Stimulated activated CD4-positive, alpha-beta T cell treated with anti-CD3 and anti-CD28 coated beads, Interleukin-4, amount 100 ng/mL, for 4 hours (primary cell): ENCODE data around the gene KLF11.
"Not testable (repeated sequence)": the region's sequence is repeated elsewhere in the genome, so short reads cannot be mapped to it uniquely, and the experiment has no call there.

Source experiments
- DNase-seq, 2 experiments: peaks; one replicate each; pipeline ENCODE4 v3.0.0-alpha.2; 2020

Gene KLF11

GRCh38 chr2:10027660-10028330 is 15.6 kb upstream of the KLF11 start:
- DNase-seq, result no peak

DNA sequence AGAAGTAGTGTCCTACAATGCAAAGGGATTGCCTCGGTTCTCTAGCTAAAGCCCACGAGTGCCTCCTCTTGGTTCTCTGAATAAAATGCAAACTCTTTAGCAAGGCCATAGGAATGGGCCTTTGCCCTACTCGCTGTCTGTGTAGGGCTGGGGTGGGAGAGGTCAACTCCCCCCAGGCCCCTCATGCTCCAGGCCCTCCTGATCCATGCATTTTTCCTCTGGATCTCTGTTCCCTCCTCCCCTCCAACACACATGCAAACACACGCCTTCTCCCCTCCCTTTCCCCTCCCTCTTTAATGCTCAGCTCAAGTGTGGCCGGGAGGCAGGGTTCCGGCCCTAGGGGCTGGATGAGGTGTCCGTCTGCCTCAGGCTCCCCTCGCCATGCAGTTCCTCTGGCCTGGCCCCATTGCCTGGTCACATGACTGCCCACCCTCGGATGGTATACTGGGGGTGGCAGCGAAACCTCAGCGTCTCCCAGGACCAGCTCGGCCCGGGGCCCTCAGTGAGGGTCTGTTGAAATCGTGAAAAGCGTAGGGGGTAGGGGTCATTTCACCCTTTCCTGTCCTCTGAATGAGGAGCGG is 14.9 kb upstream of the KLF11 start:
- no peak for DNase-seq

GRCh38 chr2:10028988-10029874 is 14.1 kb upstream of the KLF11 start:
- DNase-seq, result peak; percentile 24 to 59

DNA sequence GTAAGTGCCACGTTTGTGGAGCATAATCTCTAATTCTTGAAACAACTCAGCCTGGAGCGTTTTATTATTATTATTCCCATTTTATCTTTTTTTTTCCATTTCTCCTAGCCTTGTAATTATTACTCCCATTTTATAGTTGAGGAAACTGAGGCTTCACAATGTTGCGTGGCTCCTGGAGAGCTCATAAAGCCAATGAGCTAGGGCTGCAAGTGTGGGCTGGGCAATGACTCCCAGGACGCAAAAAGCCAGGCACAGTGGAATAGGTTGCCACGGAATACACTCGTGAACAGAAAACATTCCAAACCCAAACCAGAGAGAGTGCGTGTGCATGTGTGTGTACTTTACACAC is 13.5 kb upstream of the KLF11 start:
- no peak for DNase-seq

DNA sequence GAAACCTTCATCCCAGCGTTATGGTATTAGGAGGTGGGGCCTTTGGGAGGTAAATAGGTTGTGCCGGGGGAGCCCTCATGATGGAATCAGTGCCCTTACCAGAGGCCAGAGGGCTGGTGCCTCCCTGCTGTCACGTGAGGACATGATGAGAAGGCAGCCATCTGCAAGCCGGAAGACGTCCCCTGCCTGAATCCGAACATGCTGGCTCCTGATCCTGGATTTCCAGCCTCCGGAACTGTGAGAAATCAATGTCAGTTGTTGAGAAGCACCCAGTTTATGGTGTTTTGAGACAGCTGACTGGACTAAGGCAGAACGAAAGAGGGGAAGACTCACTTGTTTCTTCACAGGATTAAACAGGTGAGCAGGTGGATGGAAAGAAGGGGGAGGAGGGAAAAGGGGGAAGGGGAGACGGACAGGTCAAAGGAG is 13.0 kb upstream of the KLF11 start:
- DNase-seq, result no peak

GRCh38 chr2:10030798-10031197 is 12.6 kb upstream of the KLF11 start:
- not testable (repeated sequence) for DNase-seq

DNA sequence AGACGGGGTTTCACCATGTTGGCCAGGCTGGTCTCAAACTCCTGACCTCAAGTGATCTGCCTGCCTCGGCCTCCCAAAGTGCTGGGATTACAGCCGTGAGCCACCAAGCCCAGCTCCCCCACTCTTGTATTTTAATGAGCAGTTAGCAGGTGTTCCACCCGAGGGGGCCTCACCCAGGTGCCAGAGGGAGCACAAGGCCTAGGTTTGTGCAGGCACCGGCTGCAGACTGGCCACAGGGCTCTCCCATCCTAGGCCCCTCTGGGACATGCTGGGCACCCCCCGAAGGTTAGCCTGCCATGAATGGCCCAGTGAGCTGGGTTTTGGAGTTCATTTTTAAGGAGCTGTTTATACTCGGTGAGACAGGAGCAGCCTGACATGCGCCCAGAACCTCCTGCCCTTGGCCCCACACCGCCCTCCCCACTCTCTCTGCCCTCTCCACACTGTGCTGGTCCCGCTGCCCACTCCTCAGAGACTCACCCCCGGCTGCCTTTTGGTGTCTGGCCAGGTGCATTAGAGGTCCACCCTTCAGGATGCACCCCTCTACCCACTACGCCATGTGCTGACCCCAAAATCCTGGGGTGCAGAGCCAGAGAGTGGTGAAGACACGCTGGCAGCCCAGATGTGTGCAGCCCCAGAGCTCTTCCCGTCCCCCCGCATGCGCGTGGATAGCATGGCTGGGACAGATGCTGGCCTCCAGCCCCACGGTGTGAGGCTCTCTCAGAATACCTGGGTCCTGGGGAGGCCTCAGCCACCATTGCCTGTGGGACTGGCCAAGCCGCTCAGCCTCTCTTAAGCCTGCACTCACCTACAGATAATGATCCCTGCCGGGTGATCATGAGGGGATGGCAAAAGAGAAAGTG is 11.2 kb upstream of the KLF11 start:
- DNase-seq, result no peak

DNA sequence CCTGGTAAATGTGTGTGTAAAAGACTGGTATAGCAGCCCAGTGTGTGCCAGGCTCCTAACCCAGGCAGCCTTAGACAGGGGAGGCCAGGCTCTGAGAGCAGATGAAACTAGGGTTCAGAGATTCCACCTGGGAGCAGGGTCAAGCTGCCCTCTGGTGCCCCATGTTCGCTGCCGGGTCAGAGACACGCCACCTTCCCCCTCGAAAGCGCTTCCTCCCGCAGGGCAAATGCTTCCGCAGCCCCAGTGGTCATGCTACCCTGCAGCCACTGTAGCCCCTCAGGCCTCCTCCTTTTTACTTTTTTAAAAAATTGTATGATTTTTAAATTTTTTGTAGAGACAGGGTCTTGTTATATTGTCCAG is 10.6 kb upstream of the KLF11 start:
- DNase-seq, result no peak

- DNase-seq, result no peak
These were observed 9.9 kb upstream of the KLF11 start for GRCh38 chr2:10033251-10034006.

- no peak for DNase-seq
These were observed 8.9 kb upstream of the KLF11 start for GRCh38 chr2:10034333-10035052.

GRCh38 chr2:10035053-10035422 is 8.3 kb upstream of the KLF11 start:
- DNase-seq, result no peak

GRCh38 chr2:10035633-10036032 is 7.7 kb upstream of the KLF11 start:
- DNase-seq, result no peak

DNA sequence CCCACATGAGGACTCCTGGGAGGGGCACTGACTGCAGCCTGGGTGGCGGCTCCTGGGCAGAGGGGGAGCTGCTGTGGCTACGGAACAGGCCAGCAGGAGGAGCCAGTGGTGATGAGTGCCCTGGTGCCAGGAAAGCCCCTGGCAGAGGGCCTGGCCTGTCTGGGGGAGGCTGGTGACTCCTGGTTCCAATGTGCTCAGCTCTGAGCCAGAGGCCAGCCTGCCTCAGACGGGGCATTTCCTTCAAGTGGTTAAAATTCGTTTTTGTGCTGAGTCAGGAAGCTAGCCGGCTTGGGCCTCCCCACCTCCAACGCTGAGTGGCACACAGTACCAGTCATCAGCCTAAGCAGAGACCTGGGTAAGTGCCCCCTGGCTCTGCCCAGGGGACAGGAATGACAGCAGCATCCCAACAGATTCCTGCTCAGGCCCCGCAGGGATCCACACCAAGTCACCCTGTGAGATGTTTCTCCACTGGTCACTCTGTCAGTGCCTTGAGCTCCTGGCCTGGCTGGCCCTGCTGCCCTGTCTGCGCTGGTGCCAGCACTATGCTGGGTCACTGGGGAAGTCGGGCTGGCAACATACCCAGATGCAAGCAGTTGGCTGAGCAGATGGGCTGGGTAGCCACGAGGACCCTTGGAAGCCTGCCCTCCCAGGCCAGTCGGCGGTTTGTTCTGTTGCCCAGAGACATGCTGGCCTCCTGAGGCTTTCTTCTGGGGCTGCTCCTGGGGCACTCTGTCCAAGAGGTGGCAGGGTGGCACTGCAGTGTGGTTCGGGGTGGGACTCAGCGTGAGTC is 7.1 kb upstream of the KLF11 start:
- DNase-seq, result peak; percentile 18 to 37

DNA sequence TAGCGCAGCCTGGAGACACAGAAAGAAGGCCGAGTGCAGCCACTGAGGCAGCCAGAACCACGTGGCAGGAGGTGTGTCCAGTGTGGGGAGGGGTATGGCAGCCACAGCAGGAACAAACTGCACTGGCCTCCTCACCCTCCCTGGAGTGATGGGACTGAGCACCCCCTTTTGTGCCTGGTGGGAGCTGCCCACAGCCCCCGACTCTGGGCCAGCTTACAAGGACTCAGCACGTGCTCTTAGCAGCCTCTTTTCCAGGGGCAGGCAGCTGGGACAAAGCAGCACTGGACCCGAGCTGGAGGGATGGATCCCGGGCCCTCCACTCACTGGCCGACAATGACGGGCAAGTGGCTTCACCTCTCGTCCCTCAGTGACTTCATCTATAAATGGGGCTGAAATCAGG is 5.2 kb upstream of the KLF11 start:
- no peak for DNase-seq

DNA sequence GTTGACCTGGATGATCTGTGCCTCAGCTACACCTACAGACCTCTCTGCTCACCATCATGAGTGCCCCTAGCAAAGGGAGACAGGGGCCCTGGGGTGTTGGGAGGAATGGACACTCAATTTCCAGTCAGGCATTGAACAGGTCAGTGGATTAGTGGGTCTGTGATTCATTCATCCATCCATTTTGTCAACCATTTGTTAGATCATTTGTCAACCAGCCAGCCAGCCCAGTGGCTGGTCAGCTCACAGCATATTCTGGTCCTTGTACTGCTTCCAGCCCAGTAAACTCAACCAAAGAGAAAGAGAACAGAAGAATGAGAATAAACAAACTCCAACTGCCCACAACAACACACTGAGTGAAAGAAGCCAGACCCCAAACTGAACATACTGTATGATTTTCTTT is 4.6 kb upstream of the KLF11 start:
- DNase-seq, result no peak

DNA sequence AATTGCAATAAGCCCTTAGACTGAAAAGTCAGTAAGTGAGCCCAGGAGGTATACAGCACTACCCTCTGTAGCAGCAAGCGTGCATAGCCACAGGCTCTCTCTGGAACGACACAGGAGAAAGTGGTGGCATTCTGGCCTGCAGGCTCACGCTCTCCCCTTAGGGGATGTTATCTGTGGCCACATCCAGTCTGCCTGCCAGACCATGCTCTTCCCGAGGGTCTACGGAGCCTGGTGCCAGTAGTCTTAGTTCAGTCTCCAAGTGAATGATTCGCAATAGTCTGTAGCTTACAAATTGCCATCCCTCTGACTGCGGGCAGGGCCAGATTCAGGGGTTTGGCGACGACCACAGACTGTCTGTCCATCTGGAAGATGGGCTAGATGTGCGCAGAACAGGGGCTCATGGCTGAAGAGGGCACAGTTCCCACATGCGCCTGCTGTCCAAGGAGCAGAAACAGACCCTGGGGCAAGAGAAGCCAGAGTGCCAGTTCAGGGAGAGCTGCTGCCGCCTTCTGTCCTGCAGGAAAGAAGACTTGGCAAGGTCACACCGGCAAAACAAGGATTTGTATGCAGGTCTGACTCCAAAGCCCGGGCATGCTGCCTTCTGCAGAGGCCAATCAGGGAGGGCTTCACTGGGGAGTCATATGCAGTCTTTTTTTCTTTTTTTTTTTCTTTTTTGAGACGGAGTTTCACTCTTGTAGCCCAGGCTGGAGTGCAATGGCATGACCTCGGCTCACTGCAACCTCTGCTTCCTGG is 3.5 kb upstream of the KLF11 start:
- no peak for DNase-seq

GRCh38 chr2:10041711-10042110 is 1.6 kb upstream of the KLF11 start:
- DNase-seq, result no peak

GRCh38 chr2:10042301-10043161 is 819 bp upstream of the KLF11 start:
- peak; percentile 15 to 28 for DNase-seq
